Mesendoderm (in vitro differentiated cells): Measurements from ENCODE around the gene PGAM5.

Experiments used
- DNase-seq: peaks from one replicate; pipeline ENCODE4 v3.0.0; 2013
- H2AK5ac ChIP-seq: 2 replicates; pipeline ENCODE4 v1.6.1; 2013; ENCODE audit warnings: low read length, inconsistent platforms
- H2BK120ac ChIP-seq: 2 replicates; pipeline ENCODE4 v1.6.1; 2013; ENCODE audit warnings: low read depth, mild to moderate bottlenecking, low read length, moderate library complexity, mixed read lengths
- H2BK15ac ChIP-seq: replicated peaks from 2 replicates; pipeline ENCODE4 v1.6.1; 2013; ENCODE audit warnings: low read depth, mild to moderate bottlenecking, moderate library complexity
- H2BK5ac ChIP-seq: 2 replicates; pipeline ENCODE4 v1.6.1; 2013; ENCODE audit warnings: low read length, inconsistent platforms
- H3K18ac ChIP-seq: 2 replicates; pipeline ENCODE4 v1.6.1; 2013; ENCODE audit warnings: mild to moderate bottlenecking, low read length, mixed read lengths
- H3K23ac ChIP-seq: one replicate; pipeline ENCODE4 v1.6.1; 2013; ENCODE audit warnings: low read length
- H3K27ac ChIP-seq: 2 replicates; pipeline ENCODE4 v1.5.1; 2013; ENCODE audit warnings: low read depth, mild to moderate bottlenecking, inconsistent platforms, low read length, moderate library complexity
- H3K27me3 ChIP-seq: 2 replicates; pipeline ENCODE4 v1.6.1; 2013; ENCODE audit warnings: low read length, control low read depth, mild to moderate bottlenecking, inconsistent platforms; ENCODE audit not compliant: insufficient read depth, poor library complexity
- H3K36me3 ChIP-seq: 2 replicates; pipeline ENCODE4 v1.6.1; 2013; ENCODE audit warnings: low read length, inconsistent platforms; ENCODE audit not compliant: control insufficient read depth, insufficient read depth
- H3K4ac ChIP-seq: one replicate; pipeline ENCODE4 v1.6.1; 2013; ENCODE audit warnings: low read depth, mild to moderate bottlenecking, low read length, moderate library complexity
- H3K4me1 ChIP-seq: 2 replicates; pipeline ENCODE4 v1.6.1; 2013; ENCODE audit warnings: low read depth, low read length, inconsistent platforms; ENCODE audit not compliant: control insufficient read depth
- H3K4me2 ChIP-seq: 2 replicates; pipeline ENCODE4 v1.6.1; 2013; ENCODE audit warnings: low read length
- H3K4me3 ChIP-seq: 2 replicates; pipeline ENCODE4 v1.5.1; 2013; ENCODE audit warnings: mild to moderate bottlenecking, low read length
- H3K56ac ChIP-seq: one replicate; pipeline ENCODE4 v1.6.1; 2013; ENCODE audit warnings: low read length
- H3K79me1 ChIP-seq: 2 replicates; pipeline ENCODE4 v1.6.1; 2013; ENCODE audit warnings: low read length, inconsistent platforms
- H3K79me2 ChIP-seq: 2 replicates; pipeline ENCODE4 v1.6.1; 2013; ENCODE audit warnings: mild to moderate bottlenecking, low read length; ENCODE audit not compliant: control insufficient read depth, insufficient read depth
- H3K9ac ChIP-seq: 2 replicates; pipeline ENCODE4 v1.6.1; 2013; ENCODE audit warnings: low read length, inconsistent platforms
- H4K5ac ChIP-seq: one replicate; pipeline ENCODE4 v1.6.1; 2013; ENCODE audit warnings: low read length
- H4K8ac ChIP-seq: one replicate; pipeline ENCODE4 v1.6.1; 2013; ENCODE audit warnings: low read depth, mild to moderate bottlenecking, control low read depth, low read length, moderate library complexity
- WGBS: extraction: QIAGEN DNeasy Blood & Tissue Kit; methylation state at CpG from one replicate; pipeline ENCODE4 v1.1.7; 2013; ENCODE audit warnings: low lambda C conversion rate, missing lambda C conversion rate; ENCODE audit not compliant: insufficient coverage; ENCODE audit errors: extremely low coverage; 5-methylcytosine and 5-hydroxymethylcytosine counted together

PGAM5 gene

GRCh38 chr12:132730353-132730752 is 19.7 kb downstream of the PGAM5 start:
- no peaks in the 10 kb centered on the region for H3K27me3 ChIP-seq
- no peaks in the 10 kb centered on the region for H3K79me2 ChIP-seq
- no peak overlapping the region for H4K8ac ChIP-seq
- no peak overlapping the region for H3K4me2 ChIP-seq
- H3K9ac ChIP-seq = no peak overlapping the region
- H3K27ac ChIP-seq = no peak overlapping the region
- no peak overlapping the region for H3K18ac ChIP-seq
- H3K79me1 ChIP-seq = no peaks in the 10 kb centered on the region
- H2BK5ac ChIP-seq = no peak overlapping the region
- no peak overlapping the region for H3K56ac ChIP-seq
- H2BK15ac ChIP-seq = no peak overlapping the region
- peaks cover 36% of the 10 kb centered on the region for H3K36me3 ChIP-seq
- H3K23ac ChIP-seq = no peak overlapping the region
- H2AK5ac ChIP-seq = no peak overlapping the region
- H3K4ac ChIP-seq = no peak overlapping the region
- WGBS = no CpG with 5 or more reads among the region's 11 CpGs
- H4K5ac ChIP-seq = no peak overlapping the region
- no peak for DNase-seq
- no peak overlapping the region for H3K4me3 ChIP-seq
- H2BK120ac ChIP-seq = no peak overlapping the region
- no peaks in the 10 kb centered on the region for H3K4me1 ChIP-seq

GRCh38 chr12:132731574-132731973 is 20.9 kb downstream of the PGAM5 start:
- Histone ChIP-seq H3K79me1 (no peaks in the 10 kb centered on the region), H3K79me2 (no peaks in the 10 kb centered on the region), H3K56ac (no peak overlapping the region), H3K36me3 (peaks cover 36% of the 10 kb centered on the region), H2BK120ac (no peak overlapping the region), H3K4me1 (no peaks in the 10 kb centered on the region), H2BK5ac (no peak overlapping the region), H4K5ac (no peak overlapping the region), H3K23ac (no peak overlapping the region), H3K27me3 (no peaks in the 10 kb centered on the region), H3K9ac (no peak overlapping the region), H3K4ac (no peak overlapping the region), H3K27ac (no peak overlapping the region), H4K8ac (no peak overlapping the region), H2AK5ac (no peak overlapping the region), H3K4me2 (no peak overlapping the region), H3K18ac (no peak overlapping the region), H3K4me3 (no peak overlapping the region), H2BK15ac (no peak overlapping the region)
- no CpG with 5 or more reads among the region's 17 CpGs for WGBS
- DNase-seq = no peak

DNA sequence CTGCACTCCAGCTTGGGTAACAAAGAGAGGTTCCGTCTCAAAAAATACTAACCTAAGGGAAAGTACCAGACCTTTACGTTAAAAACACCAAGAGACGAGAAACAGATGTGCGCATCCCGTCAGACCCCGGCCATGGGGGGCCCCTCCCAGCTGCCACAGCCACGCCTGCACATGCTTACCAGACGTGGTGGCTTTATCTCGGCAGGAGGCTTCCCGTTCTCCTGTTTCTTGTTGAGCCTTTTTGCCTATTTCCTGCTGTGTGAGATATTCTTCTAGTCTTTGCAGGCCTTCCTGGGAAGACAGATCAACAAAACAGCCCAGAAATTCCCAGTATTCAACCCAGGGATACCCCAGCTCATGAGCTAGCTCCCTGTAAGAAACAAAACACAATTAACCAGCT is 23.6 kb downstream of the PGAM5 start:
- H3K23ac ChIP-seq = no peak overlapping the region
- no peak overlapping the region for H3K4ac ChIP-seq
- no peak overlapping the region for H2BK5ac ChIP-seq
- no peak overlapping the region for H4K5ac ChIP-seq
- no peaks in the 10 kb centered on the region for H3K79me2 ChIP-seq
- H2BK15ac ChIP-seq = no peak overlapping the region
- no peak overlapping the region for H3K27ac ChIP-seq
- no peak overlapping the region for H3K9ac ChIP-seq
- H2AK5ac ChIP-seq = no peak overlapping the region
- no peak overlapping the region for H3K56ac ChIP-seq
- no peak overlapping the region for H4K8ac ChIP-seq
- no peaks in the 10 kb centered on the region for H3K4me1 ChIP-seq
- H3K18ac ChIP-seq = no peak overlapping the region
- DNase-seq = no peak
- no peaks in the 10 kb centered on the region for H3K79me1 ChIP-seq
- whole genome bisulfite sequencing = no CpG with 5 or more reads among the region's 10 CpGs
- H3K4me2 ChIP-seq = no peak overlapping the region
- no peak overlapping the region for H3K4me3 ChIP-seq
- H2BK120ac ChIP-seq = no peak overlapping the region
- no peaks in the 10 kb centered on the region for H3K27me3 ChIP-seq
- H3K36me3 ChIP-seq = peaks cover 30% of the 10 kb centered on the region

- H4K5ac ChIP-seq = no peak overlapping the region
- no peaks in the 10 kb centered on the region for H3K79me2 ChIP-seq
- no peak overlapping the region for H2BK15ac ChIP-seq
- no peak overlapping the region for H3K4me3 ChIP-seq
- no peak overlapping the region for H2AK5ac ChIP-seq
- no peak overlapping the region for H2BK120ac ChIP-seq
- no CpG with 5 or more reads among the region's 20 CpGs for WGBS
- H3K4me1 ChIP-seq = no peaks in the 10 kb centered on the region
- no peak overlapping the region for H2BK5ac ChIP-seq
- H3K23ac ChIP-seq = no peak overlapping the region
- no peak for DNase-seq
- no peaks in the 10 kb centered on the region for H3K27me3 ChIP-seq
- no peak overlapping the region for H3K18ac ChIP-seq
- no peak overlapping the region for H4K8ac ChIP-seq
- peaks cover 36% of the 10 kb centered on the region for H3K36me3 ChIP-seq
- H3K79me1 ChIP-seq = peaks cover 3% of the 10 kb centered on the region
- H3K56ac ChIP-seq = no peak overlapping the region
- H3K27ac ChIP-seq = no peak overlapping the region
- no peak overlapping the region for H3K9ac ChIP-seq
- no peak overlapping the region for H3K4ac ChIP-seq
- H3K4me2 ChIP-seq = no peak overlapping the region
Observed at GRCh38 chr12:132735496-132735895, 24.9 kb downstream of the PGAM5 start.

- H3K4me2 ChIP-seq = no peak overlapping the region
- H3K56ac ChIP-seq = no peak overlapping the region
- H3K27ac ChIP-seq = no peak overlapping the region
- H2BK15ac ChIP-seq = no peak overlapping the region
- H3K23ac ChIP-seq = no peak overlapping the region
- H3K79me1 ChIP-seq = peaks cover 3% of the 10 kb centered on the region
- no peaks in the 10 kb centered on the region for H3K4me1 ChIP-seq
- H2AK5ac ChIP-seq = no peak overlapping the region
- WGBS = no CpG with 5 or more reads among the region's 12 CpGs
- no peak overlapping the region for H3K18ac ChIP-seq
- no peak overlapping the region for H3K4me3 ChIP-seq
- H2BK120ac ChIP-seq = no peak overlapping the region
- no peak overlapping the region for H2BK5ac ChIP-seq
- DNase-seq = no peak
- no peak overlapping the region for H3K9ac ChIP-seq
- no peaks in the 10 kb centered on the region for H3K79me2 ChIP-seq
- H4K5ac ChIP-seq = no peak overlapping the region
- H3K36me3 ChIP-seq = peaks cover 34% of the 10 kb centered on the region
- no peaks in the 10 kb centered on the region for H3K27me3 ChIP-seq
- H3K4ac ChIP-seq = no peak overlapping the region
- H4K8ac ChIP-seq = no peak overlapping the region
Observed at GRCh38 chr12:132736378-132736777, 25.7 kb downstream of the PGAM5 start.

GRCh38 chr12:132736913-132737312 is 26.3 kb downstream of the PGAM5 start:
- Histone ChIP-seq H3K4me3 (no peak overlapping the region), H3K4me1 (no peaks in the 10 kb centered on the region), H3K27ac (no peak overlapping the region), H3K4ac (no peak overlapping the region), H3K79me2 (no peaks in the 10 kb centered on the region), H3K23ac (no peak overlapping the region), H4K8ac (no peak overlapping the region), H2BK120ac (no peak overlapping the region), H3K27me3 (no peaks in the 10 kb centered on the region), H2BK15ac (no peak overlapping the region), H4K5ac (no peak overlapping the region), H3K4me2 (no peak overlapping the region), H2BK5ac (no peak overlapping the region), H3K79me1 (peaks cover 5% of the 10 kb centered on the region), H3K56ac (no peak overlapping the region), H3K18ac (no peak overlapping the region), H3K9ac (no peak overlapping the region), H3K36me3 (peaks cover 33% of the 10 kb centered on the region), H2AK5ac (no peak overlapping the region)
- no CpG with 5 or more reads among the region's 15 CpGs for WGBS
- DNase-seq = no peak
